ENCODE results near the gene IMPACT. TPM values are rescaled to one million over a fixed set of nuclear protein-coding genes. Genes with fewer than 3 reads are reported as not detected.

IMPACT gene
- total RNA-seq, 1 donor from 2014 or later = 26.5 TPM

DNA sequence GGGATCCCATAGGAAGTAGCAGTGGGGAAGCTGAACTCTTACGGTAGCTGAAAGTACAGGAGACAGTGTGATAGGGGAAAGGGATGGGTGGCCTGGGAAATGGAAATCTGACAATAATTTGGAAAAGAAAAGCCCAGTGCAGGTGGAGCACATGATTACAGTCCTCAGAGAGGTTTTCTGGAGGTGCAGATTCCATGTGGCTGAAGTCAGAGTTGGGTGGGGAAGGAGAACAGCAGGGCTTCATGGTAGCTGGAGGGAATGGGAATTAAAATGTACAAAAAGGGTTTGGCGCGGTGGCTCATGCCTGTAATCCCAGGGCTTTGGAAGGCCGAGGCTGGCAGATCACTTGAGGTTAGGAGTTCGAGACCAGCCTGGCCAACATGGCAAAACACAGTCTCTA lies 46.1 kb downstream of the IMPACT start:
- FAIRE-seq (no peak), DNase-seq (ENCODE audit: low spot score in 2 of 2) (no peak)

DNA sequence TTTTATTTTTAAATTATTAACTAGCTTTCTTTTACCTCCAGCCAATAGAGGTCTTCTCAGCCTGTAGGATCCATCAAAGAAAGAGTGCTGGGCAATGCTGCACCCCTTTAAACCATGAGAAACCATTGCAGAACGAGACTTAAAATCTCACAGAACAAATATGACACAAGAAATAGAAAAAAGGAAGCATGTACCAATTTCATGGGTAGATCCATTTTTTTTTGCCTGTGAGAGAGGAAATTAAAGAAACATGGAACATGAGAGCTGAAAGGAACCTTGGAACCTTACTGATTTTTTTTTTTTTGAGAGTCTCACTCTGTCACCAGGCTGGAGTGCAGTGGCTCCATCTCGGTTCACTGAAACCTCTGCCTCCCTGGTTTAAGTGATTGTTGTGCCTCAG lies 47.9 kb downstream of the IMPACT start:
- FAIRE-seq = no peak
- DNase-seq (ENCODE audit: low spot score in 2 of 2) = no peak

DNA sequence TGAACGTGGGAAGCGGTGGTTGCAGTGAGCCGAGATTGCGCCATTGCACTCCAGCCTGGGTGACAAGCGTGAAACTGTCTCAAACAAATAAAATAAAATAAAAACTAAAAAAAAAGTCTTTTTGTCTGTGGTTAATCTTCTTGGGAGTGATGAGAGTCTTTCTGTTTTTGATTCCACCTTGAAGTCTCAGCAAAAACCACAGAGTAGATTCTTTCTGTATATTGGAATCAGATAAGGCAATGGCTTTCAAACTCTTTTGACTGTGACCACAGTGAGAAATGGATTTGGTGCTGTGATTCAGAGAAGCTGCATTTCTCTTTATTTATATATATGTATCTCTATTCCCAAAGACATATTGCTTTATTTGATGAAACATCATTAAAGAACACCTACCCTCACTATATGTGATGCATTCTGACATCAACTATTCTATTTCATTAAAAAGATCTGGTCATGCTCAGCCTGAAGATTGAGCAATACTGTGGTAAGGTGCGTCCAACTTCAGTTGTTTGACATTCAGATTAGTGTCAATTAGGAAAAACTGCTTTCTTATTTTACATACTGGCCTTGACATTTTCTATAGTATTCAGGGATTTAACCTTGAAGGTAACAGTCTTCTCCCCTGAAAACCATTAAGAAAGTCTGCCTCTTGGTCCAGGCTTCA lies 49.6 kb downstream of the IMPACT start:
- FAIRE-seq (no peak), DNase-seq (ENCODE audit: low spot score in 2 of 2) (no peak)

DNA sequence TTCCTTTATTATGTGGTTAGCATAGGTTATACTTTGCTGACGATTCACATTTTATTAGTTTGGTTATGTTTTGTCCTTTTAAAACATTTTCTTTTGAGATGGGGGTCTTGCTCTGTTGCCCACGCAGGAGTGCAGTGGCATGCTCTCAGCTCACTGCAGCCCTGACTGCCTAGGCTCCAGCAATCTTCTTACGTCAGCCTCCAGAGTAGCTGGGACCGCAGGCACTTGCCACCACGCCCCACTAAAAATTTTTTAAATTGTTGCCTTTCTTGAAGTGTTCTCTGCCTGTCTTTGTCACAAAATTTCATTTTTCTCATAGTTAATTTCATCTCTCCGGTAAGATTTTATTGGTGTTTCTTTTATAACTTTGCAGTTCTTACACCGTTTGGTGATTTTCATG lies 52.9 kb downstream of the IMPACT start:
- FAIRE-seq = no peak
- DNase-seq (ENCODE audit: low spot score in 2 of 2) = no peak

DNA sequence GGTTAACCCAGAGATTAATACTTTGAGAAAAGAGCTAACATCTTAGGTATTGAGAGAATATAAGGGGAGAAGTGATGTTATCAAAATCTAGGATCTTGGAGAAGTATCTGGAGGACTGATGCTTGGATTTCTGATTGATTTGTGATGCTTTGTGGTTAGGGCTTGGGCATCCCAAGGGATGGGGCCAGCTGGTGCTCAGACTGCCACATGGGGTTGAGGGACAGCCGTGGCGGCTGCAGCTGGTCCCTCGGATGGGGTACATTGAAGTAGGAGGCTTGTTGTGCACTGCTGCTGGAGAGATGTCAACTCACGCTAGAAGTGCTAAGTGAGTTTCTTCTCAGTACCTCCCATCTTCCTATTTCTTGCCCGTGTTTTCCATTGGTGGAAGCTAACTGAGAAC lies 56.4 kb downstream of the IMPACT start:
- FAIRE-seq (no peak), DNase-seq (ENCODE audit: low spot score in 2 of 2) (no peak)

DNA sequence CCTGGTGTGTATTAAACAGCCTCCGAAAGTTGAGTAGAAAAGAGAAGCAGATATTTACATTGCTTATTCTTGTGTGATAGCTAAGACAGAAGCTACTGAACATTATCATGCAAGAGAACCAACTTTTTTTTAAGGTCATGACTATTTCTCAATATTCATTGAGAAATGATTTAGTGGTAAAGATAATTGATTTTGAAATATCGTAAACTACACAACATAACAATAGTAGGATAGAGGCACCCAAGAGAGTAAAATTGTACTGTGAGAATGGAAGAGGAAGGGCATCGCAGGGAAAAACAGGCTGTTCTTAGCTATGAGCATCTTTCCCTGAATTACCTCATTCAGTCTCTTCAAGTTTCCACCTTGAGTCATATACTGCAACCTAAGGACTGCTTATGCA lies 59.2 kb downstream of the IMPACT start:
- no peak for FAIRE-seq
- no peak for DNase-seq (ENCODE audit: low spot score in 2 of 2)

DNA sequence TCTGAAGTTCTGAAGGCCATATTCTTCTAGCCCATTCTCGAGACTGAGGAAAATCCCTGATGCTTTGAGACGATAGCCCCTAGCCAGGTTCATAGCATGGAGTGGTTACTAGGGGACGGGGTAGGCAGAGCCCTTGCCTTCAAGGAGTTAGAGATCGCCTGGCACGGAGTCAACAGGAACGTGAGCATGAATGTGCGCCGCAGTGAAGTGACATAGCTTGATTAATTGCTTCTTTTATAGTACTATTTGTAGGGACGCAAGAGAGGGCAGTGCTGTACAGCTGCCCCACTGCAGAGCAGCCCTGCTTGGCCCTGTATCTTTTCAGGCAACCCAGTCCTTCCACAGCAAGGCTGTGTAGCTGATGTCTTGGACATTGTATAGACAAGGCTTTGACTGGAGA lies 60.2 kb downstream of the IMPACT start:
- FAIRE-seq = no peak
- DNase-seq (ENCODE audit: low spot score in 2 of 2) = no peak

DNA sequence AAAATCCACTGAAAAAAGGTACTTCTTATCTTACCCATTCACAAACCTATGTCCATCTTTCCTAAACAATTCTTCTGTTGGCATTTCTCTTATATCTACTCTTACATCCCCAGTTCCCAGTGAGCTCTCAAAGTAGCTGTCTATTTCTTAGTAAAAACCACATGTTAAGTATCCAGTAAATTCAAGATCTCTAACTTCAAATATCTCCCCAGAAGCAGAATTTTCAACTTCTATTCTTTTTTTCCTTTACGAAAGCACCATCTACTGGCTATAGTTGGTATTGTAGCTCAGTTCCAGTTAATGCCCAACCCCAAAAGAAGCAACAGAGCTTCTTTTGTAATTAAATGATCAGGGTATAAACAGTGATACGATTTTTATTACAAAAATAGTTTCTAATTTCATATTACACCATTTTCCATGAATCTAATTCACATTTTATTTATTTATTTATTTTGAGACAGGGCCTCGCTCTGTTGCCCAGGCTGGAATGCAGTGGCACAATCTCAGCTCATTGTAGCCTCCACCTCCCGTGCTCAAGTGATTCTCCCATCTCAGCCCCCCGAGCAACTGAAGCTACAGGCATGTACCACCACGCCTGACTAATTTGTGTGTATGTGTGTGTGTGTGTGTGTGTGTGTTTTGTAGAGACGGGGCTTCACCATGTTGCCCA lies 62.5 kb downstream of the IMPACT start:
- peak; percentile 97 for FAIRE-seq

DNA sequence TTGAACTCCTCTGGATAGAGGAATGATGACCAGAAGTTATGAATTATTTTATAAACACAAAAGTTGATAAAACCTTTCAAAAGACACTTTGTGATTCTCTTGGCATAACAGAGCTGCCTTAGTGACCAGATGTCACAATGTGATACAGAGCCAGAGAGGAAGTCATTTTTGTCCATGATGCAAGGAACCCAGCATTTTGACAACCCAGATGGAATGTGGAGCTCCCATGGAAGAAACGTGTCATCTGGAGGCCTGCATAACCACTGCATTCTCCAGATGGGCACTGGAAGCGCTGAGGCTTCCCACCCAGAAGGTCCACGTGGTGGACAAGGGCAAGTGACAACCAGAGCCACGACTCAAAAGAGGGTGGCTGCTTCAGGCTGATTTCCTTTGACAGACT lies 64.1 kb downstream of the IMPACT start:
- no peak for FAIRE-seq
- no peak for DNase-seq (ENCODE audit: low spot score in 2 of 2)

More for the DNA sequence above, 62.5 kb downstream of the IMPACT start:
- DNase-seq (ENCODE audit: low spot score in 2 of 2) = peak; percentile 49 to 53

DNA sequence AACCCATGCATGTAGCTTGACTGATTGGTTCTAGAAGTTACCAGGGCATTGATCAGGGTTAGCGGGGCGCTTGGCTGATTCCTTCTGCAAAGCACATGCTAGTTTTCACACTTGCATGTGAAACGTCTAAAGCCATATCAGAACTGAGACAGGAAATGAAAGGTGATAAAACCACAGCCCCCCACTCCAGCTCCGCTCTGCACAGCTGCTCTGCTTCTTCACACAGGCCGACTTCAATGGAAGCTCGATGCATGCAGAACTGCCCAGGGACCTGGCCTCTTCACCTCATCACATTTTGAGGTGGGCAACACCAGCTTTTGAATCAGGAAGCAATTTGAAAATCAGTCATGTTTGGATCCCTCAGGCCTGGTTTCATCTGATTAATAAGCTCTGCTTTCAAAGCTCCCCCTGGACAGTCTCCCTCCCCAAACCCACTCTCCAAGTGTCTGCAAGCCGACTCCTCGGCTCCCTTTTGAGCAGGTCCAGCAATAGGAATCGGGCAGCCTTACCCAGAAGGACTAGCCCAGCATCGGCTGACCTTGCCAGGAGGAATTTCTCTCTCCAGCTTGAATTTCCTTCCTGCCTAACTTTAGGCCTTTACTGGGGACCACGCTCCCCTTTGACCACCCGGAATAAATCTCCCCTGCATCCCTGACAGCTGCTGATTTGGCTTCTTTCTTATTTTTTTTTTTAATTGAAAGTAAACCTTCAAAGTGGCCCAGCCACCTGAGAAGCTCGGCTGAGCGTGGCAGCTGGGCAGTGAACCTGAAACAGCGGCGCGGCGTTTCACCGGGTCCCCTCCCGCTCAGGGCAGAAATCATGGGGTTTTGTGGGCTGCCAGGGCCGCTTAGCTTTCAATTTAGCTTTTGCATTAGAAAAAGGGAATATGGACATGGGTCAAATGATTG lies 65.7 kb downstream of the IMPACT start:
- no peak for DNase-seq (ENCODE audit: low spot score in 2 of 2)
- no peak for FAIRE-seq

DNA sequence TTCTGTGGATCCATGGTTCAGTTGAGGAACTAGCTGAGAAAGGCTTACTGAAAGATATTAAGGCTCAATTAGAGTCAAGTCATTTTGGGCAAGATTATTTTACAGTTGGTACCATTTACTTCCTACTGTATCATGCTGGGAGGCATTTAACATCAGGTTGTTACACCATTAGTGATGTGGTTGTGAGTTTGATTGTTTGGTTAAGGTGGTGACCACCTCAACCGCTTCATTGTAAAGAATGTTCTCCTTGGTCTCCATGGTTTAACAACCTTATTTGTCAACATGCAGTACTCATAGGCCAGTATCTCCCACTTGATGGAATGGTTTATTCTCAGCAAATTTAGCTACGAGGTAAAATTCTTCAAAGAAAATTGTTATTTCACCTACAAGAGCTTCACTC lies 68.1 kb downstream of the IMPACT start:
- FAIRE-seq (no peak), DNase-seq (ENCODE audit: low spot score in 2 of 2) (no peak)

DNA sequence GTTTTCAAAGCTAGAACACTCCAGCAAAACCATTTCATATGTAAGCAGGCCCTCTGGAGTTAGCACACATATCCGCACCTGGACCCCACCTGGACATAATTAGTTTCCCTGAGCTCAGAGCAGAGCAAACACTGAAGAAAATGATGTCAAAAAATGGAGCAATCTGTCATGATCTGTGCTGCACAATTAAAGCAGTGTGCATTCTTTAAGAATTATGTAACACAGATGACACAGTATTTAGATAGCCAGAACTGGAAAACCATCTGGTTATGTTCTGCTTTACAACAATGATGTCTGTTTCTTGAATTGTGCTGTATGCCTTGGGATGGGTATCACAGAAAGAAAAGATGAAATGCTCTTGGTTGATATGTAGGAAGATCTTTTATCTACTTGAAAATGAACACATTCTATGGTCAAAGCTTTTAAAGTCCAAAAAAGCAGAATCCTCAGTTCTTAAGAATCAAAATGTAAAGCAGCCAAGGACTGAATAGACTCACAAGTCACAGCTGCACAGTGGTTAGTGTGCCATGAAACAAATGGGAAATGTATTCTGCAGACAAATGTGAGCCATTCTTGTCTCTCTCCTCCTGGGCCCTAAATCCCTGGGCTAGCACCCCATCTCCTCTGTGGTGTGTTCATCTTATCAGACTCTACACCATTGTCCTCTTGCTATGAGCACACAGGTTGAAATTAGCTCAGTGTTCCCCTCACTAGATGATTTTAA lies 70.7 kb downstream of the IMPACT start:
- DNase-seq (ENCODE audit: low spot score in 2 of 2) (no peak), FAIRE-seq (no peak)

DNA sequence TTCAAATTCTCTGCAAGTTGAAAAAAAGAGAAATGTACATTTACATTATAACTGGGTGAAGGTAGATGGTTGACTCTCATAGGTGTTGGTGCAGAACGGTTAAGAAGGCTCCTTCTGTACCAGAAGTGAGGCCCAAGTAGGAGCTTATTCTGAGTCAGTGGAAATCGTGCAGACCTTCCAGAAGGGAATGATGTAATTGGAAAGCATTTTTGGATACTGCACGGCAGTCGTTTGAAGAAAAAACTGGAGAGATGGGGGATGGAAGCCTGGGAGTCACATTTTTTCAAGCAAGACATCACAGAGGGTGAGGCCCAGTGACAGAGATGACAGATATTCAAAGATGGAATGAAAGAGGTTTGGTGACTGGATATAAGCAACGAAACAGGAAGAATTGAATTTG lies 73.3 kb downstream of the IMPACT start:
- no peak for DNase-seq (ENCODE audit: low spot score in 2 of 2)
- no peak for FAIRE-seq

DNA sequence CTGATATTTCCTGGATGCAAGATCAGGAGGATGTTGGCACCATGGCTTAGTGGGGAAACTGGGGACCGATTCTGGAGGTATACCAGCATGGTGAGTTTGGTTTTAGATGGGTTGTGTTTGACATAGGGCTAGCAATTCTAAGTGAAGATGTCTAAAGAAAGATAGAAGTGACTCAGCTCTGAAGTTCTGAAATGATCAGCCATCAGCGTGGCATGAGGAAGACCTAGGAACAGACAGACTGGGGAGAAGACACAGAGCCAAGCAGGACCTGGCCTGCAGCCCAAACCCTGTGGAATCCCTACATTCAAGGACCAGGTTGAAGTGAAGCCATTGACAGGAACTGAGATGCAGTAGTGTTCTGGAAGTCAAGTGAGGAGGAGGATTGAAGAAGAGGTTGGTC lies 73.7 kb downstream of the IMPACT start:
- no peak for FAIRE-seq
- no peak for DNase-seq (ENCODE audit: low spot score in 2 of 2)

DNA sequence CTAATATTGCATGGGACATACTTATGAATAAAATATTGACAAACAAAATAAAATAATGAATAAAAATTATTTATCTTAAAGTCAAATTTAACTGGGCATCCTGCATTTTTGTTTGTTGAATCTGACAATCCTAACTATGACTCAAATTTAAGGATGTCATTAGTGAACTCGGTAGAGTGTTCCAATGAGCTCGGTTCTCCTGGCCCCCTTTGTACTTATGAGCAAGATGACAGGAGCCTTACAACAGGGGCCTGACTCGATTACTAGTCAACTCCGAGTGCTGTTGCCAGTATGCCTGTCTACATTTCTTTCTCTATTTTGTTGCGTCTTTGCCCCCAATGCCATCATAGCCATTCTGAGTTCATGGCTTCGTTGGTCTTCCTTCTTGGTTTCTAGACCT lies 74.3 kb downstream of the IMPACT start:
- DNase-seq (ENCODE audit: low spot score in 2 of 2) = no peak
- no peak for FAIRE-seq

DNA sequence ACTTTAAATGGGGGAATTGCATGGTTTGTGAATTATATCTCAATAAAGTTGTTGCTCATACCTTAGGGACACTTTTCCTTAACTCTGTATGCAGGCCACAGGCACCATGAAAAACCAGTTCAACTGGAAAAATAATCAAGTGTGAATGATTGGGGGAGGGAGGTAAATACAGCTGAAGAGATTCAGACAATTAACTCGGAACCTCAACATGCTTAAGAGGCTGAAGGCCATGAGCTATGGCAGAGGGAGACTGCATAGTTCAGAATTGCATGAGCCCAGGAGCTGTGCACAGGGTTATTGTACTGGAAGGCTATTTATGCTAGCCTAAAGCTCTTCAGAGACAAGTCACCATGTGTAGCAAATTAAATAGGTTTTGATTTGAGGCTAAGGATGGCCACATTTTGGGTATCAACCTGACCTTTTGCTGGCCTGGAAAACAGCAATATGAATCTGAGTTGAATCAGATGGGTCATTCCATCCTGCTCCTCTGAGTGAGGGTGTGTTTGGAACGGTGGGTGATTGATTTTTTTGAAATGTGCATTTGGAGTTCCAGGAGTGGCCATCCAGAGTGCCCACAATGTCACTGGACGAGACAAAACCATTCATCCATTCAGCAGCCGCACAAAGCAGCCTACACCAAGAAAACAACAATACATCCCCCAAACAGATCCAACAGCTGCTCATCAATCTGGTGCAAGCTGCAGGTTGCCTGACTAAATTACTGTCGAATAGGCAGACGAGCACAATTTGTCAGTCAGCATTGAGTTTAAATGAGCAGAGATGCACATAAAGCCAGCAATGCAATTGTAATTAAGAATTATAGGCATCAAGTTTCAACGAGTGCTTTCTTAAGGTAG lies 76.4 kb downstream of the IMPACT start:
- no peak for DNase-seq (ENCODE audit: low spot score in 2 of 2)
- no peak for FAIRE-seq

Measured in frontal cortex (tissue), 4 donors.